Measurements from ENCODE around the gene ZBTB2. TPM values are rescaled to one million over a fixed set of nuclear protein-coding genes. Genes with fewer than 3 reads are reported as not detected.

Gene ZBTB2
- total and polyA plus RNA-seq, 11 donors, result 3.2 to 8.2 (median 5.0) TPM

DNA sequence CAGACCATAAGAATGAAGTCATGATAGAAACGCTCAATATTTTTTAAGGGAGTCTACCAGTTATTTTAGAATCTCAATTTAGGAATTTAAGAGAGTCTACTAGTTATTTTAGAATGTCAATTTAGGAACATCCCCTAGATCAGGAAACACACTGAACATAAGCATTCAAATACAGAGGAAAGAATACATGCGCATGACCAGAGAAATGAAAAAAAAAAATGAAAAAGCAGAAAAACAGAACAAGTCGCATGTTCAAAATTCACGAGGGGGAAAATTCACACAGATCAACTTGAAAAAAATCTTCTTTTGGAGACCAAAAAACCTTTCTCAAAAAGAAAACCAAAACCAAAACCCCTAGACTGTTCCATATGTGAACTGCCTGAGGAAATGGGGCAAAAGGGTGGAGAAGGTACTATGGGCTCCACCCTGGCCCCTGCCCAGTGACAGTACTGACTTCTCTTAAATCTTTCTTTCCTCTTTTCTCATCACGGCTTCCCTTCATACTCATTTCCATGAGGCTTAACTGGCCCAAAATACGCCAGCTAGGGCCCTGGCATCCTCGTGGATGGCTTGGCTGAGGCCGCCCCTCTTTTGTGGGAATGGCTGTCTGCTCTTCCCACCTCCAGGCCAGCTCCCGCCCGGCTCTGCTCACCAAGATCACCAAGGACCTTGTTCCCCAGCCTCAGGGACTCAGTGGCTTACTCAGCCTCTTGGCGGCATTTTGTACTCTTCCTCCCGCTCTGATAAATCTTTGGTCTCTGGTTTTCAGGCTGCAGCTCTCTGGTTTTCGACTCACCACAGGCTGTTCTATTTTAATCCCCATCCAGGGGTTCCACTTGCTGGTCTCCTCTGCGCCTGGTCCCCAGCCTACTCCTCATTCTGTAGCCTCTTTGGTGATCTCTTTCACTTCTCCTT is 11.2 kb downstream of the ZBTB2 start:
- ATAC-seq (peak in 3 of 4 donors; percentile 41 to 66 (median 52)), DNase-seq (no peak)
- H3K27me3 ChIP-seq, result no peaks in the 10 kb centered on the region
- TF ChIP-seq POLR2A (IDR thresholded peaks at IDR 0.05), result no peak
- TF ChIP-seq, protein P1, sequence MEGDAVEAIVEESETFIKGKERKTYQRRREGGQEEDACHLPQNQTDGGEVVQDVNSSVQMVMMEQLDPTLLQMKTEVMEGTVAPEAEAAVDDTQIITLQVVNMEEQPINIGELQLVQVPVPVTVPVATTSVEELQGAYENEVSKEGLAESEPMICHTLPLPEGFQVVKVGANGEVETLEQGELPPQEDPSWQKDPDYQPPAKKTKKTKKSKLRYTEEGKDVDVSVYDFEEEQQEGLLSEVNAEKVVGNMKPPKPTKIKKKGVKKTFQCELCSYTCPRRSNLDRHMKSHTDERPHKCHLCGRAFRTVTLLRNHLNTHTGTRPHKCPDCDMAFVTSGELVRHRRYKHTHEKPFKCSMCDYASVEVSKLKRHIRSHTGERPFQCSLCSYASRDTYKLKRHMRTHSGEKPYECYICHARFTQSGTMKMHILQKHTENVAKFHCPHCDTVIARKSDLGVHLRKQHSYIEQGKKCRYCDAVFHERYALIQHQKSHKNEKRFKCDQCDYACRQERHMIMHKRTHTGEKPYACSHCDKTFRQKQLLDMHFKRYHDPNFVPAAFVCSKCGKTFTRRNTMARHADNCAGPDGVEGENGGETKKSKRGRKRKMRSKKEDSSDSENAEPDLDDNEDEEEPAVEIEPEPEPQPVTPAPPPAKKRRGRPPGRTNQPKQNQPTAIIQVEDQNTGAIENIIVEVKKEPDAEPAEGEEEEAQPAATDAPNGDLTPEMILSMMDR (IDR thresholded peaks at IDR 0.05), result no peak
- intact Hi-C loops (cut with DNase I), result no loop called here
- H3K27ac ChIP-seq, result peak overlapping the region in 6 of 12 donors; percentile 2 to 88 (median 41)
- WGBS, 4 donors, result 76 to 79% (median 78%) methylated on average over 14 of the region's 14 CpGs
- H3K36me3 ChIP-seq, result peaks cover 0 to 5% (median 0%) of the 10 kb centered on the region in 9 donors
- H3K9me3 ChIP-seq, result no peaks in the 10 kb centered on the region
- H3K4me1 ChIP-seq, result peaks cover 0 to 38% (median 11%) of the 10 kb centered on the region in 12 donors
- H3K4me3 ChIP-seq, result peak overlapping the region in 5 of 12 donors; percentile 0 to 41 (median 18)

DNA sequence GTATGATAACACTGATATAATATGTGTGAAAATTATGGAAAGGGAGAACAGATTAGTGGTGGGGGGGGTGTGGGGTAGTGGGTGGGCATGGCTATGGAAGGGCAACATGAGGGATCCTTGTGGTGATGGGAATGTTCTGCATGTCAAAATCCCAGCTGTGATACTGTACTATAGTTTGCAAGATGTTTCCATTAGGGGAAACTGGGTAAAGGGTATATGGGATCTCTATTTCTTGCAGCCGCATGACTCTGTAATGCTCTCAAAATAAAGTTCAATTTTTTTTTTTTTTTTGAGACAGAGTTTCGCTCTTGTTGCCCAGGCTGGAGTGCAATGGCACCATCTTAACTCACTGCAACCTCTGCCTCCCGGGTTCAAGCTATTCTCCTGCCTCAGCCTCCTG is 14.3 kb downstream of the ZBTB2 start:
- WGBS, 4 donors, result 64 to 94% (median 83%) methylated on average over 3 of the region's 3 CpGs
- intact Hi-C loops (cut with DNase I), result no loop called here
- no peaks in the 10 kb centered on the region for H3K9me3 ChIP-seq

DNA sequence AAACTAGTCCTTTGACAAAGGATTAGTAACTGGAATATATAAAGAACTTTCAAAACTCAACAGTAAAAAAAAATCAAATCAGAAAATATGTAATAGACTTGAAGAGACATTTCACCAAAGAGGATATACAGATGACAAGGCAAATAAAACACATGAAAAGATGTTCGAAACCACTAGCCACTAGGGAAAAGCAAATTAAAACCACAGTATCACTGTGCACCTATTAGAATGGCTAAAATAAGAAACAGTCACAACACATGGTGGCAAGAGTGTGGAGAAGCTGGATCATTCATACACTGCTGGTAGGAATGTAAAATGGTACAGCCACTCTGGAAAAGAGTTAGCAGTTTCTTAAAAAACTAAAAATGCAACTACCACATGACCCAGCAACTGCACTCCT is 14.9 kb downstream of the ZBTB2 start:
- Histone ChIP-seq H3K27ac (no peak overlapping the region), H3K4me3 (no peak overlapping the region), H3K4me1 (peaks cover 0 to 43% (median 16%) of the 10 kb centered on the region in 12 donors), H3K27me3 (no peaks in the 10 kb centered on the region), H3K36me3 (peaks cover 0 to 17% (median 11%) of the 10 kb centered on the region in 9 donors), H3K9me3 (no peaks in the 10 kb centered on the region)
- ATAC-seq (no peak), DNase-seq (no peak)
- intact Hi-C loops (cut with DNase I), result no loop called here
- TF ChIP-seq, protein P1 (IDR thresholded peaks at IDR 0.05), result no peak
- no peak for TF ChIP-seq POLR2A (IDR thresholded peaks at IDR 0.05)
- WGBS, 4 donors, result 74 to 80% (median 78%) methylated on average over 1 of the region's 1 CpG

More for the DNA sequence above, 14.3 kb downstream of the ZBTB2 start:
- no peak for DNase-seq
- Histone ChIP-seq H3K4me3 (no peak overlapping the region), H3K27me3 (no peaks in the 10 kb centered on the region), H3K36me3 (peaks cover 0 to 11% (median 5%) of the 10 kb centered on the region in 9 donors), H3K27ac (no peak overlapping the region), H3K4me1 (peaks cover 0 to 48% (median 16%) of the 10 kb centered on the region in 12 donors)
- TF ChIP-seq, protein P1 (IDR thresholded peaks at IDR 0.05), result no peak
- no peak for TF ChIP-seq POLR2A (IDR thresholded peaks at IDR 0.05)
- ATAC-seq, result no peak

DNA sequence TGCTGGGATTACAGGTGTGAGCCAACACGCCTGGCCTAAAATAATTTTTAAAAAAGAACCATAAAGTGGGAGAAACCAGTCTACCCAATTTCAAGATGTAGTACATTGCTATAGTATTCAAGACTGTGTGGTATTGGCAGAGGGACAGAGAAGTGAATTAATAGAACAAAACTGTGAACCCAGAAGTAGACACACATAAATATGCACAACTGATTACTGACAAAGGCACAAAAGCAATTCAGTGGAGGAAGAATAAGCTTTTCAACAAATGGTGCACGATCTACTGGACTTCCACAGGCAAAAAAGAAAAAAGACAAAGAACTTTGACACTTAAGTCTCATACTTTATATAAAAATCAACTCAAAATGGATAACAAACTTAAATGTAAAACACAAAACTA is 15.5 kb downstream of the ZBTB2 start:
- TF ChIP-seq, protein P1 (IDR thresholded peaks at IDR 0.05), result no peak
- no peak for TF ChIP-seq POLR2A (IDR thresholded peaks at IDR 0.05)
- Histone ChIP-seq H3K9me3 (no peaks in the 10 kb centered on the region), H3K36me3 (peaks cover 0 to 23% (median 17%) of the 10 kb centered on the region in 9 donors), H3K4me3 (no peak overlapping the region), H3K27me3 (no peaks in the 10 kb centered on the region), H3K4me1 (peaks cover 0 to 39% (median 16%) of the 10 kb centered on the region in 12 donors), H3K27ac (no peak overlapping the region)
- intact Hi-C loops (cut with DNase I), result no loop called here
- 97 to 99% (median 97%) methylated on average over 2 of the region's 2 CpGs for WGBS, 4 donors
- ATAC-seq (no peak), DNase-seq (no peak)

Measured in heart left ventricle (tissue), 16 donors.